Panc1 (cell line): ENCODE results near the gene KRT83.

Source experiments
- CTCF ChIP-seq: fragments of 450-650 bp; IDR thresholded peaks from 2 replicates; pipeline ENCODE4 v1.5.1; 2017; ENCODE audit warnings: mild to moderate bottlenecking
- POLR2AphosphoS5 ChIP-seq: IDR thresholded peaks from 2 replicates; pipeline ENCODE4 v1.6.1; 2012; ENCODE audit warnings: mild to moderate bottlenecking, low read depth, low read length, moderate library complexity
- TF ChIP-seq, protein P1 (sequence below), 2 experiments: IDR thresholded peaks; 2 replicates each; pipeline ENCODE4 v1.6.1; 2011 to 2012; ENCODE audit warnings: low read depth in 2 of 2, control low read depth in 1 of 2, low read length in 1 of 2, mild to moderate bottlenecking in 1 of 2, moderate library complexity in 1 of 2; ENCODE audit not compliant: insufficient read depth in 1 of 2

- no peak for TF ChIP-seq CTCF
- TF ChIP-seq, protein P1, sequence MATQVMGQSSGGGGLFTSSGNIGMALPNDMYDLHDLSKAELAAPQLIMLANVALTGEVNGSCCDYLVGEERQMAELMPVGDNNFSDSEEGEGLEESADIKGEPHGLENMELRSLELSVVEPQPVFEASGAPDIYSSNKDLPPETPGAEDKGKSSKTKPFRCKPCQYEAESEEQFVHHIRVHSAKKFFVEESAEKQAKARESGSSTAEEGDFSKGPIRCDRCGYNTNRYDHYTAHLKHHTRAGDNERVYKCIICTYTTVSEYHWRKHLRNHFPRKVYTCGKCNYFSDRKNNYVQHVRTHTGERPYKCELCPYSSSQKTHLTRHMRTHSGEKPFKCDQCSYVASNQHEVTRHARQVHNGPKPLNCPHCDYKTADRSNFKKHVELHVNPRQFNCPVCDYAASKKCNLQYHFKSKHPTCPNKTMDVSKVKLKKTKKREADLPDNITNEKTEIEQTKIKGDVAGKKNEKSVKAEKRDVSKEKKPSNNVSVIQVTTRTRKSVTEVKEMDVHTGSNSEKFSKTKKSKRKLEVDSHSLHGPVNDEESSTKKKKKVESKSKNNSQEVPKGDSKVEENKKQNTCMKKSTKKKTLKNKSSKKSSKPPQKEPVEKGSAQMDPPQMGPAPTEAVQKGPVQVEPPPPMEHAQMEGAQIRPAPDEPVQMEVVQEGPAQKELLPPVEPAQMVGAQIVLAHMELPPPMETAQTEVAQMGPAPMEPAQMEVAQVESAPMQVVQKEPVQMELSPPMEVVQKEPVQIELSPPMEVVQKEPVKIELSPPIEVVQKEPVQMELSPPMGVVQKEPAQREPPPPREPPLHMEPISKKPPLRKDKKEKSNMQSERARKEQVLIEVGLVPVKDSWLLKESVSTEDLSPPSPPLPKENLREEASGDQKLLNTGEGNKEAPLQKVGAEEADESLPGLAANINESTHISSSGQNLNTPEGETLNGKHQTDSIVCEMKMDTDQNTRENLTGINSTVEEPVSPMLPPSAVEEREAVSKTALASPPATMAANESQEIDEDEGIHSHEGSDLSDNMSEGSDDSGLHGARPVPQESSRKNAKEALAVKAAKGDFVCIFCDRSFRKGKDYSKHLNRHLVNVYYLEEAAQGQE (IDR thresholded peaks at IDR 0.05; ENCODE audit: insufficient read depth in 1 of 2, low read depth in 2 of 2, low read length in 1 of 2) = no peak
- no peak for TF ChIP-seq POLR2AphosphoS5
These were observed 42.9 kb upstream of the KRT83 start for GRCh38 chr12:52364061-52364460.
